NCI-H2227 (cell line): Measurements from ENCODE around the gene NUP188.

Experiments
- DNase-seq: peaks from one replicate; lab custom pipeline; 2025; ENCODE audit not compliant: unreplicated experiment; lab: John Stamatoyannopoulos, UW

The NUP188 gene

GRCh38 chr9:129007035-129007765 lies 59.7 kb downstream of the NUP188 start:
- DNase-seq = no peak

- DNase-seq = no peak
Measured at GRCh38 chr9:129007766-129008468, 60.4 kb downstream of the NUP188 start.

GRCh38 chr9:129008469-129008965 lies 61.0 kb downstream of the NUP188 start:
- DNase-seq = no peak

- DNase-seq = no peak
Measured at GRCh38 chr9:129008986-129009583, 61.6 kb downstream of the NUP188 start.

- no peak for DNase-seq
Measured at GRCh38 chr9:129009584-129010141, 62.2 kb downstream of the NUP188 start.

GRCh38 chr9:129010267-129010975 lies 62.9 kb downstream of the NUP188 start:
- DNase-seq = no peak

GRCh38 chr9:129011170-129011569 lies 63.7 kb downstream of the NUP188 start:
- no peak for DNase-seq

GRCh38 chr9:129011761-129012181 lies 64.3 kb downstream of the NUP188 start:
- DNase-seq = no peak

- no peak for DNase-seq
Measured at GRCh38 chr9:129012343-129012742, 64.8 kb downstream of the NUP188 start.

GRCh38 chr9:129012893-129013448 lies 65.5 kb downstream of the NUP188 start:
- DNase-seq = no peak

GRCh38 chr9:129013674-129014073 lies 66.2 kb downstream of the NUP188 start:
- no peak for DNase-seq

- no peak for DNase-seq
Measured at GRCh38 chr9:129014124-129014523, 66.6 kb downstream of the NUP188 start.

GRCh38 chr9:129014608-129015007 lies 67.1 kb downstream of the NUP188 start:
- no peak for DNase-seq

GRCh38 chr9:129021091-129021490 lies 73.6 kb downstream of the NUP188 start:
- no peak for DNase-seq

- DNase-seq = no peak
Measured at GRCh38 chr9:129022037-129022436, 74.5 kb downstream of the NUP188 start.

- peak; percentile 78 for DNase-seq
Measured at GRCh38 chr9:129023036-129023907, 75.8 kb downstream of the NUP188 start.

GRCh38 chr9:129023908-129024233 lies 76.4 kb downstream of the NUP188 start:
- no peak for DNase-seq

- DNase-seq = peak; percentile 77
Measured at GRCh38 chr9:129026442-129027223, 79.1 kb downstream of the NUP188 start.

- DNase-seq = no peak
Measured at GRCh38 chr9:129027224-129027684, 79.8 kb downstream of the NUP188 start.
